Mononuclear cell (primary cell): Measurements from ENCODE around the gene DUSP9. TPM values are rescaled to one million over a fixed set of nuclear protein-coding genes. Genes with fewer than 3 reads are reported as not detected.

Experiments
- H3K27me3 ChIP-seq: 2 replicates; pipeline ENCODE4 v1.6.0; 2011; ENCODE audit warnings: low read length, control low read depth; ENCODE audit not compliant: insufficient read depth
- H3K4me1 ChIP-seq: 2 replicates; pipeline ENCODE4 v1.5.1; 2011; ENCODE audit warnings: mild to moderate bottlenecking, low read length, control low read depth; ENCODE audit not compliant: insufficient read depth
- H3K4me3 ChIP-seq: 2 replicates; pipeline ENCODE4 v1.5.1; 2011; ENCODE audit warnings: mild to moderate bottlenecking, low read length, moderate library complexity
- H3K9me3 ChIP-seq: 2 replicates; pipeline ENCODE4 v1.5.1; 2011; ENCODE audit warnings: low read depth, mild to moderate bottlenecking, control low read depth, low read length
- total RNA-seq: library from RNA; depleted of rRNA; stranded (reverse); fragments of >200 nt; gene quantifications from one replicate; pipeline ENCODE4 v1.2.3, GENCODE V29; 2012

Gene DUSP9
- total RNA-seq, 1 donor: not detected

DNA sequence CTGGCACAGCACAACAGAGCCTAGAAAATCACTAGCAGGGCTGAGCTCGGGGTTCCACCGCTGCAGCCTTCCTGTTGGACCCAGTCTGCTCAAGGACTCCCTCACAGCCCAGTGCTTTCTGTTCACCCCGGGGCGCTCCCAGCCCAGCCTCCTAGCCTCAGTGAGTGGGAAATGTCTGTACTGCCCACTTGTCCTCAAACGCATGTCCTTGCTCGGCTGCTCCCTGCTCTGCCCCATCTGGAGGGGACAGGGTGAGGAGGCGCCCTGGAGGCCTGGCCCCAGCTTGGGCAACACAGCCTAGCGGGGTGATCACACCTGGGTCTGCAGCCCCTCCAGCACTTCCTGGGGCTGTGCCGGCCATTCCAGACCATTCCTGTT lies 36.2 kb upstream of the DUSP9 start:
- Histone ChIP-seq H3K4me1 (peaks cover 6% of the 10 kb centered on the region), H3K4me3 (no peak overlapping the region), H3K9me3 (no peaks in the 10 kb centered on the region), H3K27me3 (no peaks in the 10 kb centered on the region)

DNA sequence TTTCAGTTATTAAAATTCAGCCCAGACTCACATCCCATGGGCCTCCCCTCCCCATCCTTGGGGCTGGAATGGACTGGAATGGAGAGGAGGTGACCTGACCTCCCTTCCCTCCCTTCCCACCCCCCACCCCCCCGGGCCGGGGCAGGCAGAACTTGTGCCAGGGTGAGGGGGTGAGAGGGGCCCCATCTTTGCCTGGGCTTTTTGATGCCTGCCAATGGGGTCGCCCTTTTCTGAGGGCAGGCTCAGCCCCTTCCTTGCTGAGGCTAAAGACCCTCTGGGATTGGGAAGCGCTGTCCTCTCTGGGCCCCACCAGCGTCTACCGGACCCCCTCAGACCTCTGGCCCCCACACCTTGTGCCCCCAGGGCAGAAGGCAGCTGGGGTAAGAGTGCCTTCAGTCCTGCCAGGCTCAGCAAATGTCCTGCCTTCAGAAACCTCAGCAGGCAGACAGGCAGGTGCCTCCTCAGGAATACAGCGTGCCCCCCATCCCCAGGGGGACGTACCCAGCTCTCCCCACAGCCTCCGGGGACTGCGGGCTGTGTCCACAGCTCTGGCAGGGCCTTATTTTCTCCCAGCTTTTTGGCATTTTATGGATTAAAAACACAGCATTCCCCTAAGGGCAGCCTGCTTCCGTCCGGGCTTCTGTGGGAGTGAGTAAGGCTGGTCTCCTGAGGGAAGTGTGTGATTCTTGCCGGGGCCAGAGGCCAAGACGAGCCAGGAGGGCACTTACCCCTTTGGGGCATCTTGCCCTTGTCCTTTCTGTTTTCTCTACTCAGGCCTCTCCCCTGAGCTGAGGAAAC lies 35.5 kb upstream of the DUSP9 start:
- Histone ChIP-seq H3K9me3 (no peaks in the 10 kb centered on the region), H3K4me3 (no peak overlapping the region), H3K4me1 (peaks cover 6% of the 10 kb centered on the region), H3K27me3 (no peaks in the 10 kb centered on the region)

DNA sequence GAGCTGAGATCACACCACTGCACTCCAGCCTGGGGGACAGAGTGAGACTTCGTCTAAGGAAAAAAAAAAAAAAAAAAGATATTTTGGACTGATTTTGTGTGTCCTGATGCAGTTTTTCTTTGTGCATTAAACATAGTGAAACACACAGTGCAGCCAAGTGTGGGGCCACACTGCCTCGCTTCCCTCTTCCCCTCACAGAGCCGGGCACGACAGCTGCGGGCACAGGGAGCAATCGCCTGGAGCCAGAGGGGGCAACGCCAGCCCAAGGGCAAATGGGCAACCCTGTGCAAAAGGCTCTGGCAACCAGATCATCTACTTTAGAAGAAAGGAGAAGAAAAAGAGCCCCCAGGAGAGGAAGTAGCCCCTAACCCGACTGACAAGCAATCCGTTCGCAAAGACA lies 34.6 kb upstream of the DUSP9 start:
- no peak overlapping the region for H3K4me3 ChIP-seq
- no peaks in the 10 kb centered on the region for H3K27me3 ChIP-seq
- H3K9me3 ChIP-seq: no peaks in the 10 kb centered on the region
- H3K4me1 ChIP-seq: peaks cover 6% of the 10 kb centered on the region

DNA sequence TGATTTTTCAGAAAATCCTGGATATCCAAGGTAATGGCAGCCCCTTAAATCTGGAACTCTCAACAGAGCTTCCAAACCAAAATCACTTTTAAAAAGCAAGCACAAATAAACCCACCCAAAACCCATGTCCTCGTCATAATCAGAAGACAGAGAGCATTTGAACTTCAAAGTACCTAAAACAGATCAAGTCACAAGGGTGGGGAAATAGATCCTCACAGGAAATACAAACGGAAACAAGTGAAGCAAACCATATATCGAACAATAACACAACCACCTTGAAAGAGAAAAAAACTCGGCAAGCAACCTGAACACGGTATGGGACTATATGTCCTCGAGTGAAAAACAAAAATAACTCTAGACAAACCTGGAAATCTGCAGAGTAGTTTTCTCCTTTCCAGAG lies 32.2 kb upstream of the DUSP9 start:
- Histone ChIP-seq H3K27me3 (no peaks in the 10 kb centered on the region), H3K9me3 (no peaks in the 10 kb centered on the region), H3K4me1 (peaks cover 6% of the 10 kb centered on the region), H3K4me3 (no peak overlapping the region)

DNA sequence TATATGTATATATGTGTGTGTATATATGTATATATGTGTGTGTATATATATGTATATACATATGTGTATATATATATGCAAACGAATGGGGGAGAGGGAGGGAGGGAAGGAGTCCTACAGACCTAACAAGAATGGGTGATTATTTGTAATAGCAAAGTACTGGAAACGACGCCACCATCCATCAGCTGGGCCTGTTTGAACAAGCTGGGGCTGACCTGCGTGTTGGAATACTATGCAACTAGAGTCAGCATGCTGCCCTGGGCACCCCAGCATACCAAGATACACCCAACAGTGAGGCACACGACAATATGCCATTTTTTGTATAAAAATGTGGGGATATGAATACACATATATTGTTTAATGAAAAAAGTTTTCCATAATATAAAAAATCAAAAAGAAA lies 26.4 kb upstream of the DUSP9 start:
- Histone ChIP-seq H3K4me3 (no peak overlapping the region), H3K9me3 (no peaks in the 10 kb centered on the region), H3K27me3 (no peaks in the 10 kb centered on the region), H3K4me1 (no peaks in the 10 kb centered on the region)

DNA sequence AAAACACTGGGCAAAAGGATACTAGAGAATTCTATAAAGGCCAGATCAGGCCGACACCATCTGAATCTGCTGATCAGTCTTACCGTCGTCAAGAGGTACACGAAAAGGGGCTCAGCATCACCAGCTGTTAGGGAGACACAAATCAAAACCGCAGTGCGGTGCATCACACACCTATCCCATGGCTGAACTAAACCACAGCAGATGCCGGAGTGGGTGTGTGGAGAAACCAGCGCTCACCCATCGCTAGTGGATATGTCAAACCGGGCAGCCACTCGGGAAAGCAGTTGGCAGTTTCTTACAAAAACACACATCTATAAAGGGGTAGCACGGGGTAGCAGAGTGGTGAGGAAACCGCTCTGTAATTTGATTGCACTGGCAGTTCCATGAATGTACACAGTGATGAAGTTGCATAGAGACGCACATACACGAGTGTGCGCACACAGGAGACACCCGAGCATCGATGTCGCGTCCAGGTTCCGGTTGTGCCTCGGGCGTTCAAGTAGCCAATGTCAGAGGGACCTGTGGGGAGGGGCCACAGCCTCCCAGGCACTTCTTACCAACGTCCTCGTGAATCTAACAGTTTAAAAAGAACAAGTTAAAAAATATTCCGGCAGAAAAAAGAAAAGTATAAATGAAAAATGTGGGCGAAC lies 24.9 kb upstream of the DUSP9 start:
- Histone ChIP-seq H3K4me3 (no peak overlapping the region), H3K27me3 (no peaks in the 10 kb centered on the region), H3K4me1 (no peaks in the 10 kb centered on the region), H3K9me3 (no peaks in the 10 kb centered on the region)

DNA sequence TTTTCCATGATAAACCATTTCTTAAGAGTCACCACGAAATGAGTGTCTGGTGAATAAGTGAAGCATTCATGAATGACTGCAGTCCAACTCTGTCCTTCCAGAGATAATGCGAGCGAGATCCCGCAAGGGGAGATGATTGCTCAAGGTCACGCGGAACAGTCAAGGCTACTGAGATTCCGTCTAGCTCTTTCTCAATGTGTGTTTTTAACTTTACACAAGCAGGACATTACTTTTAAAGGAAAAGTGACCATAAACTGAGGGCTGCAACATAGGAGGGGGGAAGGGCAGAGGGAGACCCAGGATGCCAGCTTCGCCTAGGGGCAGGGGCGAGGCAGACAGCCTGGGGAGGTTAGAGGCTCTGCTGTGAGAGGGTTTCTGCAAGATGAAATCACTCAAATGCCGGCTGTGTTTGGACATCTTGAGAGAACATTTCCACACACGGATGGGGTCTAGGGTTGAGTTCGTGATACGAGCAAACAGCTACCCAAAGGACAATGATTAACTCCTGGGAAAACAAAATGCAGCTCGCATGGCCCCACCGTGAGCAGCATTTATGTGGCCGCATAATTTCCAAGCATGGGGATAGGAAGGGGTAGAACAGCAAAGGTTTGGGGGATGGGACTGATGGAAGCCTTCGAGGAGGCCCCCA lies 24.2 kb upstream of the DUSP9 start:
- Histone ChIP-seq H3K4me1 (no peaks in the 10 kb centered on the region), H3K4me3 (no peak overlapping the region), H3K27me3 (no peaks in the 10 kb centered on the region), H3K9me3 (no peaks in the 10 kb centered on the region)

DNA sequence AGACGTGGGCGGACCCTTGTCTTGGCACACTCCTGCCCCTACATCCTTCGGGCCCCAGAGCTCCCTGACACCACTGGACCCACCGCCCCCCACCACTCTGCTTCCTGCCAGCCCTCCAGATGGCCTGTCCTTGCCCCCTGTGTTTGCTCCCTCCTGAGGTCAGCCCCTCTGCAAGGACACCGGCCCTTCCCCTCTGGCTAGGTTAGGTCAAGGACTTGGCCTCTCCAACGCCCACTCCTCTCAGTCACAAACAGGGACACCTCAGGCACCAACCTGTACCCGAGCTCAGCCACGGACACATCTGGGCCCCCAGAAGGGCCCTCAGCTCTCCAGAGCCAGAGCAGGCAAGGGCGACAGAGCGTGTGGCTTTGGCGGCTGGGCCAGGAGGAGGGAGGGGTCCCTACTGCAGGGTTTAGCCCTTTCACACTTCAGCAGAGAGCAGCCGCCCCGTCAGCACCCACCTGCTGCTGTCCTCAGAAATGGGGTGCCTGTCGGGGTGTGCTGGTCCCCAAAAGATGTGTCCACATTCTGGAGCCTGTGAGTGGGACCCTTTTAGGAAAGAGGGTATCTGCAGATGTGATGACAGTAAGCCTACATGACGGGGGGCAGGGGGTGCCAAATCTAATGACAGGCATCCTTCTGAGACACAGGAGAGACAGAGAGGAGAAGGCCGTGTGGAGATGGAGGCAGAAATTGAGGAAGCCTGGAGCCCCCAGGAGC lies 23.5 kb upstream of the DUSP9 start:
- Histone ChIP-seq H3K4me3 (no peak overlapping the region), H3K27me3 (no peaks in the 10 kb centered on the region), H3K9me3 (no peaks in the 10 kb centered on the region), H3K4me1 (no peaks in the 10 kb centered on the region)

DNA sequence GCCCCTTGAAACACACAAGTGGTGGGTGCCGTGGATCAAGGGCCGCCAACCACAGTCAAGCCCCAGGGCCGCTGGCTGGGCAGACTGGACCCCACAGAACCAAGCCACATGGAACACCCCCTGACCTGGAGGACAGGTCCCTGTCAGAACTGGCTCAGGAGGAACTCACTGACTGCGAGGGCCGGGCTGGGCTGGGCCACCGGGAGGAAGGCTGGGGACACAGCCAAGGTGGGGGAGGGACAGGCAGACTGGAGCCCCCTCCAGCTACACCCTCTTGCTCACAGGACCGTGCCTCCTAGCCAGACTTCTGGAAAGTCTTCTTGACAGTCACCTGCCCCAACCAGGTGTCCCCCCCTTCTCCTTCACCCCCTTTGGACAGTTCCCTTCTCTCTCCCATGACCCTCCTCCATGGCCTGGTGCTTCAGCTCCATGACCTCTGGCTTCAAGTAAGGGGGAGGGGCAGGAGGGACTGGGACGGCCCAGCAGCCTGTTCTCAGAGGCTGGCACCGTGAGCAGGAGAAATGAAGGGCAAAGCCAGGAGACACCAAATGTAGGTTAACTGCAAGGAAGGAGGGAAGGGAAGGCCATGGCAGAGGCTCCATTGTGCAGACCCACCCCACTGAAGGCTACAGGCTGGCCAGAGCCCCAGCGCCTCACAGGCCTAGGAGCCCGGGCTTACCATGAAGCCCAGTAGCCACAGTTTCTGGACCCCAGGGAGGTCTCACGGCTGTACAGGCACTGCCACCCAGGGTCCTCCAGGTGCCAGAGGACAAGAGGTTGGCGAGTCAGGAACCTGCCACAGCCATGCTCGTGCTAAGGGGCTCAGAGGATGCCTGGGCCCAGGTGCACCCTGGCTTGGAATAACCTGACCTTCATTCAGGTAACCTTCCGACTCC lies 22.6 kb upstream of the DUSP9 start:
- H3K9me3 ChIP-seq: no peaks in the 10 kb centered on the region
- no peak overlapping the region for H3K4me3 ChIP-seq
- H3K27me3 ChIP-seq: no peaks in the 10 kb centered on the region
- H3K4me1 ChIP-seq: no peaks in the 10 kb centered on the region

DNA sequence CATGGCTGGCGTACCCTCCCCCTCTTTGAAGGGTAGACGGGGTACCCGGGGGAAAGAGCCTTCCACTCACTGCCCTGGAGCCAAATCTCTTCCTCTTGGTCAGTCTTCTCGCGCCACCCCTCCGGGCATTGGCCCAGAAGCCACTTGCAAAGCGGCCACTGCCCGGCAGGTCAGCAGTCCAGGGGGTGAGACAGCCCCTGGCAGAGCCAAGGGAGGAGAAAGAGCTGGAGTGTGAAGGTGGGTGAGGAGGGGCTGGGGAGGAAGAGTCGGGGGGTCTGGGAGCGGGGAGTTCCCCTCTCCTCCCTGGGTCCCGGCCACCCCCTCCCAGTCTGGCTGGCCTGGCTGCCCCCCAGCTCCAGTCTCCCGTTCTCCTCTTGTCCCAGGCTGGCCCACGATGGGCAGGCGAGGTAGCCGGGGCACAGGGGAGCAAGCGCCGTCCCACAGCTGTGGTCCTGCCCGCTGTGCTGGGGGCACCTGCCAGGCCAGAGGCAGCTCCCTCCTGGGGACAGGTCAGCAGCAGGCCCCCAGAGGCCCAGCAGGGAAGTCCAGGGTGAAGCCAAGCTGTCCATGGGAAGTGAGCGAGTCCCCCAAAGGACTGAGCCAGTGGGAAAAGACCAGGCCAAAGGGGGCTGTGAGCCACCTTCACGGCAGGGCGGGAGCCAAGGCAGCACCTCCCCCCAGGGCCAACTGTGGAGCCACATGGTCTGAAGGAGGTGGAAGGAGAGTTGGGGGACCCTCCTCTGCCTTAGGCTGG lies 21.6 kb upstream of the DUSP9 start:
- H3K4me3 ChIP-seq: no peak overlapping the region
- no peaks in the 10 kb centered on the region for H3K27me3 ChIP-seq
- H3K4me1 ChIP-seq: no peaks in the 10 kb centered on the region

DNA sequence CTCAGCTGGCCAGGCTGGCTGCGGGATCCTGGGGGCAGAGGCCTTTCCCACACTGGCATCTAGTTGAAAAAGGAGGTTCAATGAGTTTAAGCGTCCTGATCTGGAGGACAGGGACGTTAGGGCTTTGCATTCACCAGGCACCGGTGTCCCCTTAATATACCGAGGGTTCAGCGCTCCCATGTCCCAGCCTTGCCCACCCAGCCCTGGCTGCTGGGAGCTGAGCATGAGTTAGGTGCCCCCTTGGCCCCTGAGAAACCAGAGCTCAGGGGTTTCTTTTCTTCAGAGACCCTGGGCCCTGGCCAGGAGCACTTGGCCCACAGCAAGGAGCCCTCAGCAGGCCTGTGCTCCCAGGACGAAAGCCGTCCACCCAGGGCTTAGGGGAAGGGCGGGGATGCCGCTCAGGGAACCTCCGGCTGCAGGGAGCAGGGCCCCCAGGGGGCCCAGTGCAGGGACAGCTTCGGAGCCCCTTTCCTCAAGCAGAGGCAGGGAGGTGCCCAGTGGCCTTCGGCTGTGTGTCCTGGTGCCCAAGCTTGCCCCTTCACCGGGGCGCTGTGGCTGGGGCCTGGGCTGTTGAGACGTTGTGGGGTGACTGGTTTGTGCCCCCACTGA lies 20.9 kb upstream of the DUSP9 start:
- H3K4me1 ChIP-seq: no peaks in the 10 kb centered on the region
- H3K27me3 ChIP-seq: no peaks in the 10 kb centered on the region
- no peaks in the 10 kb centered on the region for H3K9me3 ChIP-seq
- H3K4me3 ChIP-seq: no peak overlapping the region

More for the DNA sequence above, 21.6 kb upstream of the DUSP9 start:
- H3K9me3 ChIP-seq: no peaks in the 10 kb centered on the region

DNA sequence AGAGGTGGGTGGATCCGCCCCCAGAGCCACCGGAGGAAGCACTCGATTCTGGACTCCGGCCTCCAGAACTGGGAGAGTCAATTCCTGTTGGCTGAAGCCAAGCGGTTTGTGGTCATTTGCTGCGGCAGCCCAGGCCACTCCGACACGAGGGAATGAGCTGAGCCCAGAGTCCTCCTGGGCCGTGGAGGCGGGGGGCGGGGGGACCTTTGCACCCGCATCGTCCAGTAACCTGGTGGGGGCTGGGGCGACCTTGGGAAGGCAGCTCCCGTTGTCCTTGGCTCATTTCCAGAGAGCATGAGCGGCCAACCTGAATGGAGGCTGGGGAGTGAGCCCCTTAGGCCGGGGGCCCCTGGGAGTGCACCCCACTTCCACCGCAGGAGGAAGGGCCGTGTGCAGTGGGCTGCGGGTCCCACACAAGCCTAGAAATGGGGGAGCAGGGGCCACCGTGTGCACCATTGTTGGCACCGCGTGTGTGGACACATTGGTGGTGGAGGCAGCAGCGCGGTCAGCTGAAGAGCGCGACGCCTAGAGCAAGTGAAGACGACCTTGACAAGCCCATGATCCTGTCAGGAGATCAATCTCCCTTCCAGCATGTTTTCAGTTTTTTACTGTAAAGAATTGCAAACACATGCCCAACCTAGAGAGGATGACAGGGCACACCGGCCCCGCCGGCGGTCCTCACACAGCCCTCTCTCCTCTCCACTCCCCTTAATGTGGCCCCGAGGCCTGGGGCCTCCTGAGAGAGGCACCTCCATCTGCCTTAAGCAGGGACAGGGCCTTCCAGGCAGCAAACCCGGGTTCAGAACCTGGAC lies 19.9 kb upstream of the DUSP9 start:
- no peaks in the 10 kb centered on the region for H3K4me1 ChIP-seq
- H3K4me3 ChIP-seq: no peak overlapping the region
- no peaks in the 10 kb centered on the region for H3K27me3 ChIP-seq
- H3K9me3 ChIP-seq: no peaks in the 10 kb centered on the region

DNA sequence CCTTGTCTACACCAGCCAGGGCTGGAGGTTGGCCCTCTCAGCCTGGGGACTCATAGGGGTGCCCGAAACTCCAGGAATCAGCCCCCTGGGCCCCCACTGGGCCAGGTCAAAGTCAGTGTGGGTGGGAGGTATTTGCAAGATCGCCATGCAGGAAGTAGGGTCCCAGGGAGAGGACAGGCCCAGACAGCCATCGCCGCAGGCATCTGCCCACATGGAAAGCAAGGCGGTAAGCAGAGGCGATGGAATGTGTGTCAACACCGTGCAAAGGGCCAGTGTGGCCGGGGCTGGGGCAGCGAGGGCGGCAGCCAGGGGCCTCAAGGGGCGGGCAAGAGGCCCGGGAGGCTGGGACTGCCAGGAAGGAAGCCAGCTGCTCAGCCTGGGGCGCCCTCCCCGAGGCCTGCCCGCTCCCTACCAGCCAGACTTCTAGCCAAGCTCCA lies 19.3 kb upstream of the DUSP9 start:
- Histone ChIP-seq H3K4me3 (no peak overlapping the region), H3K27me3 (no peaks in the 10 kb centered on the region), H3K4me1 (no peaks in the 10 kb centered on the region), H3K9me3 (no peaks in the 10 kb centered on the region)
